ENCODE measurements around the gene SLC35F1. TPM values are rescaled to one million over a fixed set of nuclear protein-coding genes. Genes with fewer than 3 reads are reported as not detected.

The SLC35F1 gene
- total and polyA plus RNA-seq, 2 experiments from 2014 or later = 0.04 to 0.43 TPM

DNA sequence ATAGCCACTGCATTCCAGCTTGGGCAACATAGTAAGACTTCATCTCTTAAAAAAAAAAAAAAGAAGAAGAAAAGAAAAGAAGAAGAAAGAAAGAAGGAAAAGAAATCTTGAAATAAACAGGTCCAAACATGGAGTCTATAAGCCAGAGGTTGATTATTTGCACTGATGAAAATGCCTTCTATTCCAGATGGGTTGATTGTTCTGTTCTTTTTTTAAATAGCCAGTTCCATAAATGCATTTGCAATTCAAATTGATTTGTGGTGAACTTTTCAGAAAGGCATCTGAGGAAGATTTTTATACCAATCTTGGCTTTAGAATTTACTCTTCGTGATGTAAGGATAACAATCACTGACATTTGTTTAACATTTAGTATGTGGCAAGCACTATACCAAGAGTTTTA lies 397.3 kb downstream of the SLC35F1 start:
- no peak overlapping the region for H3K27ac ChIP-seq
- no peaks in the 10 kb centered on the region for H3K27me3 ChIP-seq
- DNase-seq (ENCODE audit: low spot score) = no peak
- no peaks in the 10 kb centered on the region for H3K9me2 ChIP-seq (replicated peaks; ENCODE audit: insufficient read depth)
- H3K79me2 ChIP-seq = no peaks in the 10 kb centered on the region
- TF ChIP-seq, protein P1, sequence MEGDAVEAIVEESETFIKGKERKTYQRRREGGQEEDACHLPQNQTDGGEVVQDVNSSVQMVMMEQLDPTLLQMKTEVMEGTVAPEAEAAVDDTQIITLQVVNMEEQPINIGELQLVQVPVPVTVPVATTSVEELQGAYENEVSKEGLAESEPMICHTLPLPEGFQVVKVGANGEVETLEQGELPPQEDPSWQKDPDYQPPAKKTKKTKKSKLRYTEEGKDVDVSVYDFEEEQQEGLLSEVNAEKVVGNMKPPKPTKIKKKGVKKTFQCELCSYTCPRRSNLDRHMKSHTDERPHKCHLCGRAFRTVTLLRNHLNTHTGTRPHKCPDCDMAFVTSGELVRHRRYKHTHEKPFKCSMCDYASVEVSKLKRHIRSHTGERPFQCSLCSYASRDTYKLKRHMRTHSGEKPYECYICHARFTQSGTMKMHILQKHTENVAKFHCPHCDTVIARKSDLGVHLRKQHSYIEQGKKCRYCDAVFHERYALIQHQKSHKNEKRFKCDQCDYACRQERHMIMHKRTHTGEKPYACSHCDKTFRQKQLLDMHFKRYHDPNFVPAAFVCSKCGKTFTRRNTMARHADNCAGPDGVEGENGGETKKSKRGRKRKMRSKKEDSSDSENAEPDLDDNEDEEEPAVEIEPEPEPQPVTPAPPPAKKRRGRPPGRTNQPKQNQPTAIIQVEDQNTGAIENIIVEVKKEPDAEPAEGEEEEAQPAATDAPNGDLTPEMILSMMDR (IDR thresholded peaks at IDR 0.05; ENCODE audit: poor library complexity) = no peak
- TF ChIP-seq EZH2 (IDR thresholded peaks at IDR 0.05; ENCODE audit: borderline replicate concordance) (no peak), EZH2phosphoT487 (IDR thresholded peaks at IDR 0.05; ENCODE audit: low read depth, severe bottlenecking, unreplicated experiment) (no peak)
- no peak overlapping the region for H3K4me2 ChIP-seq
- no peaks in the 10 kb centered on the region for H4K20me1 ChIP-seq (ENCODE audit: insufficient read depth, poor library complexity, severe bottlenecking)
- 82% methylated on average over 1 of the region's 1 CpG for WGBS (ENCODE audit: low lambda C conversion rate, missing lambda C conversion rate)
- H3K4me1 ChIP-seq (ENCODE audit: insufficient read depth) = peaks cover 5% of the 10 kb centered on the region
- no peaks in the 10 kb centered on the region for H3K36me3 ChIP-seq (replicated peaks; ENCODE audit: insufficient read depth, low read depth)
- no peak overlapping the region for H3K4me3 ChIP-seq
- H2AFZ ChIP-seq = no peak overlapping the region
- H3K9me3 ChIP-seq (ENCODE audit: low read depth) = no peaks in the 10 kb centered on the region

DNA sequence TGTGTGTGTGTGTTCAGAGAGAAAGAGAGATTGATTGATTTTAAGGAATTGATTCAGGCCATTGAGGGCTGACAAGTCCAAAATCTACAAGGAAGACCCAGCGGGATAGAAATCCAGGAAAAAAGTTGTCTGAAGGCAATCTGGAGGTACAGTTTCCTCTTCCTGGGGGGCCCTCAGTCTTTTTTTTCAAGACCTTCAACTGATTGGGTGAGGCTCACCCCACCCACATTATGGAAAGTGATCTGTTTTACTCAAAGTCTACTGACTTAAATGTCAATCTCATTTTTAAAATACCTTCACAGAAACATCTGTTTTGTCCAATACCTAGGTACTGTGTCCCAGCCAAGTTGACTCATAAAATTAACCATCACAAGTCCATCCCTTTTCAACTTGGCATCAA lies 398.0 kb downstream of the SLC35F1 start:
- Histone ChIP-seq H3K9me3 (ENCODE audit: low read depth) (no peaks in the 10 kb centered on the region), H3K36me3 (replicated peaks; ENCODE audit: insufficient read depth, low read depth) (no peaks in the 10 kb centered on the region), H3K4me3 (no peak overlapping the region), H3K4me2 (no peak overlapping the region), H3K4me1 (ENCODE audit: insufficient read depth) (no peaks in the 10 kb centered on the region), H3K79me2 (no peaks in the 10 kb centered on the region), H3K27ac (no peak overlapping the region), H2AFZ (no peak overlapping the region), H4K20me1 (ENCODE audit: insufficient read depth, poor library complexity, severe bottlenecking) (no peaks in the 10 kb centered on the region), H3K9me2 (replicated peaks; ENCODE audit: insufficient read depth) (no peaks in the 10 kb centered on the region), H3K27me3 (no peaks in the 10 kb centered on the region)
- DNase-seq (ENCODE audit: low spot score) = no peak
- TF ChIP-seq EZH2phosphoT487 (IDR thresholded peaks at IDR 0.05; ENCODE audit: low read depth, severe bottlenecking, unreplicated experiment) (no peak), EZH2 (IDR thresholded peaks at IDR 0.05; ENCODE audit: borderline replicate concordance) (no peak)
- TF ChIP-seq, protein P1 (IDR thresholded peaks at IDR 0.05; ENCODE audit: poor library complexity) = no peak
- 91% methylated on average over 1 of the region's 1 CpG for WGBS (ENCODE audit: low lambda C conversion rate, missing lambda C conversion rate)

DNA sequence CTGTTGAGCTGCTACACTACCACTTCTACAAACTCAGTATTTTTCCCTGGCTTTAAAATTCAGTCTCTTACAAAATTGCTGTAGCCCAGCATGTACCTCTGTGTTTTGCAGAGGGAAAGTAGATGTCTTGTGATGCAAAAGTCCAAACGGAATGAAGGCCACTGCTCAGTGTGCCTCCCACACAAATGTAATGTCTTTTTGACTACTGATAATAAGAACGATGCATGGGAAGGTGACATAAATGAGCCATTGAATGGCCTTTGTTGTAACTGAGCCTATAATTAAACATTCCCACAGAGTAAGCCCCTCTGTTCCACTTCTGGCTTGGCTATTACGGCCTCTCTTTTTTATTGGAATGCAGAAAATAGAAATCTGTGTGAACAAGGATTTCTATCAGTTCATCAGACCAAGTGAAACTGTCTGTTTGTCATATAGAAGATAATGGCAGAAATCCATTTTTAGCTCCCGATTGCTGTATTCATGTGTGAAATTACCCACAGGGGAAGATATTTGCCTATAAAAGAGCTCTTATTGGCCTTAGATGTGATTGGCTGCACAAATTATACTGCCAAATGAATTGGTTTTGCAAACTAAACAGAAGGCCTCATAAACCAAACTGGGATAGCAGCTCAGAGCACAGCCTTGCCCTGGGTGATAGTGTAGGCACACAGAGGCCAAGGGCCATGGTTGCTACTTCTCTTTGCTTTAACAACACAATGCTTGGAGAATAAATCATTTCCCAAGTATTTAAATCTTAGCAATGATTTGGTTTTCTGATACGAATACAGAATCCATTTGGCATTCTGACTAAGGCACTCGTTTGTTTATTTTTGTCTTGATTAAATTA lies 399.6 kb downstream of the SLC35F1 start:
- H3K36me3 ChIP-seq (replicated peaks; ENCODE audit: insufficient read depth, low read depth) = no peaks in the 10 kb centered on the region
- H3K4me2 ChIP-seq = no peak overlapping the region
- no peak overlapping the region for H3K27ac ChIP-seq
- H3K27me3 ChIP-seq = no peaks in the 10 kb centered on the region
- DNase-seq (ENCODE audit: low spot score) = no peak
- no peaks in the 10 kb centered on the region for H3K4me1 ChIP-seq (ENCODE audit: insufficient read depth)
- no peaks in the 10 kb centered on the region for H3K9me2 ChIP-seq (replicated peaks; ENCODE audit: insufficient read depth)
- no peaks in the 10 kb centered on the region for H3K9me3 ChIP-seq (ENCODE audit: low read depth)
- no peak overlapping the region for H3K4me3 ChIP-seq
- no peaks in the 10 kb centered on the region for H4K20me1 ChIP-seq (ENCODE audit: insufficient read depth, poor library complexity, severe bottlenecking)
- H2AFZ ChIP-seq = no peak overlapping the region
- TF ChIP-seq EZH2 (IDR thresholded peaks at IDR 0.05; ENCODE audit: borderline replicate concordance) = no peak
- TF ChIP-seq, protein P1 (IDR thresholded peaks at IDR 0.05; ENCODE audit: poor library complexity) = no peak
- TF ChIP-seq EZH2phosphoT487 (IDR thresholded peaks at IDR 0.05; ENCODE audit: low read depth, severe bottlenecking, unreplicated experiment) = no peak
- no peaks in the 10 kb centered on the region for H3K79me2 ChIP-seq
- 62% methylated on average over 6 of the region's 6 CpGs for WGBS (ENCODE audit: low lambda C conversion rate, missing lambda C conversion rate)

All from hepatocyte (in vitro differentiated cells).